PC-3 (cell line): ENCODE results near the gene MAFB. TPM values are rescaled to one million over a fixed set of nuclear protein-coding genes. Genes with fewer than 3 reads are reported as not detected.

Experiments
- ATAC-seq: fragments of 200-7000 bp; cut with Tn5 transposase; 2 replicates; pipeline ENCODE4 v1.9.1; 2020; ENCODE audit warnings: mild to moderate bottlenecking, moderate library complexity
- BruUV-seq: library from RNA; stranded (reverse); fragments of 400-500 nt; replicated peaks from 2 replicates; lab custom pipeline; 2021; lab: Mats Ljungman, UMichigan
- CTCF ChIA-PET: fragments of 300-600 bp; sonication (Branson Sonifier 250); formaldehyde crosslinking; loops from one replicate; lab custom pipeline; 2022; ENCODE audit warnings: antibody characterized with exemption; lab: Charles Lee
- POLR2A ChIA-PET: fragments of 300-600 bp; sonication (Branson Sonifier 250); formaldehyde crosslinking; loops from one replicate; lab custom pipeline; 2022; ENCODE audit warnings: antibody characterized with exemption; ENCODE audit not compliant: unreplicated experiment; lab: Charles Lee
- DNase-seq: peaks from one replicate; pipeline ENCODE4 v3.0.0-alpha.2; 2015
- H2AFZ ChIP-seq: fragments of 300-600 bp; sonication (generic); 2 replicates; pipeline ENCODE4 v1.6.0; 2016; ENCODE audit warnings: antibody characterized with exemption, low read length
- H3F3A ChIP-seq: fragments of 300-600 bp; sonication (generic); one replicate; pipeline ENCODE4 v1.6.0; 2017; ENCODE audit warnings: antibody characterized with exemption, low read length, control low read depth, mild to moderate bottlenecking; ENCODE audit not compliant: unreplicated experiment
- H3K27ac ChIP-seq: fragments of 300-600 bp; sonication (generic); 2 replicates; pipeline ENCODE4 v1.5.1; 2016; ENCODE audit warnings: mild to moderate bottlenecking, low read length
- H3K27me3 ChIP-seq: fragments of 300-600 bp; sonication (generic); 2 replicates; pipeline ENCODE4 v1.6.1; 2016; ENCODE audit warnings: low read length, mixed read lengths
- H3K36me3 ChIP-seq: fragments of 300-600 bp; sonication (generic); 2 replicates; pipeline ENCODE4 v1.6.1; 2016; ENCODE audit warnings: low read depth, mixed run types, low read length, mixed read lengths
- H3K4me1 ChIP-seq: fragments of 300-600 bp; sonication (generic); 2 replicates; pipeline ENCODE4 v1.5.1; 2016; ENCODE audit warnings: low read length; ENCODE audit not compliant: insufficient read depth
- H3K4me2 ChIP-seq: fragments of 300-600 bp; sonication (generic); 2 replicates; pipeline ENCODE4 v1.6.0; 2016; ENCODE audit warnings: low read length
- H3K4me3 ChIP-seq: fragments of 300-600 bp; sonication (generic); 2 replicates; pipeline ENCODE4 v1.5.1; 2016; ENCODE audit warnings: mild to moderate bottlenecking, low read length, mixed read lengths
- H3K79me2 ChIP-seq: fragments of 300-600 bp; sonication (generic); 2 replicates; pipeline ENCODE4 v1.6.1; 2017; ENCODE audit warnings: low read length, mixed read lengths
- H3K9ac ChIP-seq: fragments of 300-600 bp; sonication (generic); 2 replicates; pipeline ENCODE4 v1.6.0; 2016; ENCODE audit warnings: mild to moderate bottlenecking, low read length
- H3K9me2 ChIP-seq: fragments of 300-600 bp; sonication (generic); replicated peaks from 2 replicates; pipeline ENCODE4 v1.6.1; 2016; ENCODE audit warnings: mixed run types, low read length, mixed read lengths
- H3K9me3 ChIP-seq: fragments of 300-600 bp; sonication (generic); 2 replicates; pipeline ENCODE4 v1.6.1; 2016; ENCODE audit warnings: low read length, mixed read lengths
- H4K20me1 ChIP-seq: fragments of 300-600 bp; sonication (generic); 2 replicates; pipeline ENCODE4 v1.6.1; 2016; ENCODE audit warnings: low read length, mixed read lengths
- CTCF ChIP-seq: fragments of 300-600 bp; sonication (generic); conservative IDR thresholded peaks from 2 replicates; pipeline ENCODE4 v1.5.1; 2017; ENCODE audit warnings: antibody characterized with exemption, low read depth, mild to moderate bottlenecking, low read length
- EZH2 ChIP-seq: fragments of 300-600 bp; sonication (generic); IDR thresholded peaks from one replicate; pipeline ENCODE4 v1.6.1; 2017; ENCODE audit warnings: antibody characterized with exemption, mild to moderate bottlenecking, low read length; ENCODE audit not compliant: unreplicated experiment
- EZH2phosphoT487 ChIP-seq: fragments of 300-600 bp; sonication (generic); IDR thresholded peaks from 2 replicates; pipeline ENCODE4 v1.6.1; 2018; ENCODE audit warnings: mild to moderate bottlenecking, antibody characterized with exemption, low read length, borderline replicate concordance
- intact Hi-C: fragments of 100-400 bp; cut with micrococcal nuclease; formaldehyde crosslinking; loops from 2 replicates; pipeline ENCODE4 v1.9.0; 2023
- total RNA-seq: library from RNA; depleted of rRNA; stranded (reverse); fragments of >200 nt; gene quantifications from 2 replicates; pipeline ENCODE4 v1.2.3, GENCODE V29; 2014

MAFB gene
- total RNA-seq, 1 experiment from 2014 or later: 0.04 TPM

- Histone ChIP-seq H3F3A (no peaks in the 10 kb centered on the region), H3K9me2 (no peaks in the 10 kb centered on the region), H3K4me1 (no peaks in the 10 kb centered on the region), H2AFZ (no peak overlapping the region), H3K9me3 (no peaks in the 10 kb centered on the region), H3K27ac (no peak overlapping the region), H3K36me3 (no peaks in the 10 kb centered on the region), H3K9ac (no peak overlapping the region), H3K4me3 (no peak overlapping the region), H3K79me2 (no peaks in the 10 kb centered on the region), H3K4me2 (no peak overlapping the region), H3K27me3 (no peaks in the 10 kb centered on the region), H4K20me1 (no peaks in the 10 kb centered on the region)
- BruUV-seq: no TSS peak
- TF ChIP-seq EZH2phosphoT487 (no peak), EZH2 (no peak)
- DNase-seq (no peak), ATAC-seq (no peak)
- ChIA-PET POLR2A (no interaction called here), CTCF (no interaction called here)
- intact Hi-C loops: no loop called here
Measured at GRCh38 chr20:40657526-40657925, 31.5 kb downstream of the MAFB start.

DNA sequence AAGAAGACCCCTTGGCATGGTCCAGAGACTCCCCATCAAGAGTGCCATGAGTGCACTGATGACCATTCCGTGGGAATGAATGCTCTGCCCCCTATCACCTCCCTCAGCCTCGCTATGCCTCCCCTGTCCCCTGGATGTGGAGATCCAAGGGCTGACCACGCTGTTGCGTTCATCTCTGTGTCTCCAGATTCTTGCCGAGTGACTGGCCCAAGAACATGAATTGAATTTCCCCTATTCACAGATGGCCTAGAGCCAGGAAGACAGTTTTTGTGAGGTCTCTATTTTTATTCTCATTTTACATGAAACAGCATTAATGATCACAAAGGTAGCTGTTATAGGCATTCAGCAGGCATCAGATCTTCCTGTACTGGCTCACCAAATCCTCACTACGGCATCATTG, 33.6 kb downstream of the MAFB start:
- no peaks in the 10 kb centered on the region for H3K9me2 ChIP-seq
- no peaks in the 10 kb centered on the region for H3F3A ChIP-seq
- no peaks in the 10 kb centered on the region for H4K20me1 ChIP-seq
- no peak for DNase-seq
- no peaks in the 10 kb centered on the region for H3K36me3 ChIP-seq
- H3K4me2 ChIP-seq: no peak overlapping the region
- H3K27me3 ChIP-seq: peaks cover 3% of the 10 kb centered on the region; the same call in 1 of the 2 replicates
- no peaks in the 10 kb centered on the region for H3K4me1 ChIP-seq
- H3K79me2 ChIP-seq: no peaks in the 10 kb centered on the region
- ChIA-PET CTCF (no interaction called here), POLR2A (no interaction called here)
- no peak overlapping the region for H2AFZ ChIP-seq
- ATAC-seq: no peak
- H3K4me3 ChIP-seq: no peak overlapping the region
- H3K27ac ChIP-seq: no peak overlapping the region
- no peak overlapping the region for H3K9ac ChIP-seq
- H3K9me3 ChIP-seq: no peaks in the 10 kb centered on the region
- no TSS peak for BruUV-seq
- no peak for TF ChIP-seq EZH2
- TF ChIP-seq CTCF: no peak
- TF ChIP-seq EZH2phosphoT487: no peak
- intact Hi-C loops: no loop called here

DNA sequence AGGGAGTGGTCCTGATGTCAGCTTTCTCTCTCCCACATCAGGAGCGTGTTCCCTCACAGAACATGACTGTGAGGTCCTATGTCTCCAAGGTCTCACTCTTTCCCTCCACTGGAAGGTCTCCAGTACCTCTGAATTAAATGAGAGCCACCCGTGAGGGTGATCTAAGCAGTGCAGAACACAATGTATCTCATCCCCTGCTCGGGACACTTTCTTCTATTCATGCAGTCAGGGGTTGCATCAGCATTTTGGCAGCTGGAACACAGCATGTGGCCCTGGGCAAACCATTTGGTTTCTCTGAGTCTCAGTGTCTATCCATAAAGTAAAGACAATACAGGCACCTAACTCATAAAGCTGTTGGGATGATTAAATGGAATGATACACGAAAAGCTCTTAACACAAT, 34.2 kb downstream of the MAFB start:
- no peak for TF ChIP-seq EZH2
- TF ChIP-seq CTCF: no peak
- TF ChIP-seq EZH2phosphoT487: no peak
- Histone ChIP-seq H4K20me1 (no peaks in the 10 kb centered on the region), H3K9ac (no peak overlapping the region), H3K9me3 (no peaks in the 10 kb centered on the region), H3K27ac (no peak overlapping the region), H2AFZ (no peak overlapping the region), H3K36me3 (no peaks in the 10 kb centered on the region), H3K79me2 (no peaks in the 10 kb centered on the region), H3K4me2 (no peak overlapping the region), H3K27me3 (peaks cover 3% of the 10 kb centered on the region; the same call in 1 of the 2 replicates), H3K4me3 (no peak overlapping the region), H3K4me1 (no peaks in the 10 kb centered on the region), H3F3A (no peaks in the 10 kb centered on the region), H3K9me2 (no peaks in the 10 kb centered on the region)
- intact Hi-C loops: no loop called here
- no peak for DNase-seq
- ChIA-PET CTCF (no interaction called here), POLR2A (no interaction called here)
- no peak for ATAC-seq
- no TSS peak for BruUV-seq
